Mammary epithelial cell (primary cell): ENCODE data around the gene SPINT2.

Experiments
- CTCF ChIP-seq, 2 donors: IDR thresholded peaks in 1 of 2; conservative IDR thresholded peaks in 1 of 2; 2 replicates each; pipeline ENCODE4 v1.5.1; 2011 to 2012; ENCODE audit warnings: inconsistent platforms in 2 of 2, low read length in 2 of 2, mild to moderate bottlenecking in 2 of 2, control low read depth in 1 of 2, low read depth in 1 of 2; ENCODE audit not compliant: insufficient read depth in 1 of 2; ENCODE audit errors: extremely low read depth in 1 of 2
- EZH2 ChIP-seq: IDR thresholded peaks from 2 replicates; pipeline ENCODE4 v1.6.1; 2012; ENCODE audit warnings: low read length, inconsistent platforms, borderline replicate concordance

GRCh38 chr19:38319421-38320258 lies 55.3 kb downstream of the SPINT2 start, which contains the start of gene KCNK6:
- TF ChIP-seq CTCF (conservative IDR thresholded peaks at IDR 0.05 in 1 of 2, IDR thresholded peaks at IDR 0.05 in 1 of 2; ENCODE audit: extremely low read depth in 1 of 2, insufficient read depth in 1 of 2, low read depth in 1 of 2, low read length in 2 of 2) (no peak), EZH2 (no peak)
